ENCODE data around the gene PLEKHN1.

The PLEKHN1 gene

GRCh38 chr1:930633-931138 is 35.6 kb upstream of the PLEKHN1 start:
- DNase-seq = no peak

- no peak for DNase-seq
Measured at GRCh38 chr1:931380-932172, 34.7 kb upstream of the PLEKHN1 start.

GRCh38 chr1:932173-932510 is 34.1 kb upstream of the PLEKHN1 start:
- DNase-seq = no peak

GRCh38 chr1:932776-933602 is 33.3 kb upstream of the PLEKHN1 start:
- DNase-seq = no peak

- DNase-seq = no peak
Measured at GRCh38 chr1:933603-933940, 32.7 kb upstream of the PLEKHN1 start.

DNA sequence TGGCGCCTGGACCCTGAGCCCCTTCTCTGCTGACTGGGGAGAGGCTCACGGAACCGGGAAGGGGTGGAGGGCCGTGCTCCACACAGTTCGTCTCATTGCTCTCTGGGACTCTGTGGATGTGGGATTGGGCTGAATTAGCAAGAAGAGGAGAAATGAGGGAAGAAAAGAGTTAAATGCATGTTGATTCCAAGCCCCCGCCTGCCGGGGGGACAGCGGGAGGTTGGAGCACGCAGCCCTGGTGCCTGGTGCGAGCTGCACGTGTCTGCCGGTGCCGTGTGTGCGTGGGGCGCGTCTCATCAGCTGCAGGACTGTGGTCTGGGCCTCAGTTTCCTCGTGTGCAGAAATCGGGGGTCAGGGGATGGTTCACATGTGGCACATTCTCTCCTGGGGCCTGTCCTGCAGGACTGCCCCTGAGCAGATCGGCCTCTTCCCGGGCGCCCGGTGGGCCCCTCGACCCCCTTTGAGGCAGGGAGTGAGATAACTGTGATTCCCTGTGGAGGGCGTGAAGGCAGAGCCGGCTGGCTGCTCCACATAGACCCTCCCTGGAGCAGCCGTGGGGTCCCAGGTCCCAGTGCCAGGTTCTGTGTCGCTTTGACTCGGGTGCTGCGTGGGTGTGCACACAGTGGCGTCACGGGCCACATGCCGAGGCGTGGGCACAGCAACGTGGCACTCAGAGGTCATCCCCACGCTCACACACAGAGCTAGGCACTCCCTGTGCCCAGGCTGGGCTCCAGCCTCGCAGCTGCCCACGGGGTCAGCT is 31.1 kb upstream of the PLEKHN1 start:
- no peak for DNase-seq

DNA sequence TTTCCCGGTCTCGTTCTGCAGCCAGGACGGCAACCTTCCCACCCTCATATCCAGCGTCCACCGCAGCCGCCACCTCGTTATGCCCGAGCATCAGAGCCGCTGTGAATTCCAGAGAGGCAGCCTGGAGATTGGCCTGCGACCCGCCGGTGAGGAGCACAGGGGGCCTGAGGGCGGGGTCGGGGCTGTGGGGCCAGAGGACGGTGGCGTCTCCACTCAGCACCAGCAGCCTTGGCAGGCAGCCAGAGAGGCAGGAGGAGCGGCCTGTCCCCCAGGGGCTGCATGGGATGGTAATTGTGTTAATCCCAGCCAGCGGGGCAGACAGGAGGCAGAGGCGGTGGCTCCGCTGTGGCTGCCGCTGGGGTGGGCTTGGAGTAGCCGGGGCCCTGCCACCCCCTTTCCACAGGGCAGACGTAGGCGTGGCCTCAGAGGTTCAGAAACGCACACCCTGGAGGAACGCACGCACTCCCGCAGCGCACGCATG is 30.5 kb upstream of the PLEKHN1 start:
- DNase-seq = no peak

- DNase-seq = no peak
Measured at GRCh38 chr1:936348-937264, 29.7 kb upstream of the PLEKHN1 start.

DNA sequence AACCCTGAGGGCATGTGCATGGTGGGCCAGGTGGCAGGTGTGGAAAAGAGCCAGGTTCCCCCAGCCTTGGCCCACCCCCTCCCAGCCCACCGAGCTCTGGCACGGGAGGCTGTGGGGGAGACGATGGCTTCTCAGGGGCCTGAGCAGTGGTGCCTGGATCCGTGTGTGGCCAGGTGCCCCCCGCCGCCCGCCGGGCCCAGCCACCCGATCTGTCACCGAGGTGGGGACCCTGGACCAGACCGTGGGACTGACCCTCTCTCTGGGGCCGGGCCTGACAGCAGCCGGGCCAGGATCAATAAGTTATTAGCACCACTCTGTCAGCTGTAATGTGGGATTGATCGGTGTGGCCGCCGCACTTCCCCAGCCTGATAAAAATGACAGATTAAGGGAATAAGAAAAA is 28.8 kb upstream of the PLEKHN1 start:
- no peak for DNase-seq

- DNase-seq = no peak
Measured at GRCh38 chr1:938088-938683, 28.1 kb upstream of the PLEKHN1 start.

DNA sequence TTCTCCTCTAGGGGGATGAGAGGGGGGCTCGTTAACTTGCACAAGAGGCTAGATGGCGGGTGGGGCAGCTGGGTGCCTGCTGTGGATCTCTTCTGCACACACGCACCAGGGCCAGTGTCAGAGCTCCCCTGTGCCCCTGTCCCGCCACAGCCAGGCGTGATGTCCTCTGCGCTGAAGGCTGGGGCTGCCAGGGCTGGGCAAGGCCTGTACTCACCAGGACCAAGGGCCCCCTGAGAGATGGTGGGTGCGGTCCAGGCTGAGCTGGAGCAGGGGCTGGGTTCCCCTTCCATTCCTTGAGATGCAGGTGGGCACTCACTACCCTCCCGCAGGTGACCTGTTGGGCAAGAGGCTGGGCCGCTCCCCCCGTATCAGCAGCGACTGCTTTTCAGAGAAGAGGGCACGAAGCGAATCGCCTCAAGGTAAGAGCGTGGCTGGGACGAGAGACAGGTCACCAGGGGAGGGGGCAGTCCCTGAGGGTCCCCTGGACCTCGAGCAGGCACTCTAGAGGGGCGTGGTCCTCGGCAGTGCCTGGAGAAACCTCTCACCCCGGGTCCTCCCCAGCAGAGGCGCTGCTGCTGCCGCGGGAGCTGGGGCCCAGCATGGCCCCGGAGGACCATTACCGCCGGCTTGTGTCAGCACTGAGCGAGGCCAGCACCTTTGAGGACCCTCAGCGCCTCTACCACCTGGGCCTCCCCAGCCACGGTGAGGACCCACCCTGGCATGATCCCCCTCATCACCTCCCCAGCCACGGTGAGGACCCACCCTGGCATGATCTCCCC is 27.4 kb upstream of the PLEKHN1 start:
- DNase-seq = no peak

GRCh38 chr1:939511-940106 is 26.7 kb upstream of the PLEKHN1 start:
- no peak for DNase-seq

DNA sequence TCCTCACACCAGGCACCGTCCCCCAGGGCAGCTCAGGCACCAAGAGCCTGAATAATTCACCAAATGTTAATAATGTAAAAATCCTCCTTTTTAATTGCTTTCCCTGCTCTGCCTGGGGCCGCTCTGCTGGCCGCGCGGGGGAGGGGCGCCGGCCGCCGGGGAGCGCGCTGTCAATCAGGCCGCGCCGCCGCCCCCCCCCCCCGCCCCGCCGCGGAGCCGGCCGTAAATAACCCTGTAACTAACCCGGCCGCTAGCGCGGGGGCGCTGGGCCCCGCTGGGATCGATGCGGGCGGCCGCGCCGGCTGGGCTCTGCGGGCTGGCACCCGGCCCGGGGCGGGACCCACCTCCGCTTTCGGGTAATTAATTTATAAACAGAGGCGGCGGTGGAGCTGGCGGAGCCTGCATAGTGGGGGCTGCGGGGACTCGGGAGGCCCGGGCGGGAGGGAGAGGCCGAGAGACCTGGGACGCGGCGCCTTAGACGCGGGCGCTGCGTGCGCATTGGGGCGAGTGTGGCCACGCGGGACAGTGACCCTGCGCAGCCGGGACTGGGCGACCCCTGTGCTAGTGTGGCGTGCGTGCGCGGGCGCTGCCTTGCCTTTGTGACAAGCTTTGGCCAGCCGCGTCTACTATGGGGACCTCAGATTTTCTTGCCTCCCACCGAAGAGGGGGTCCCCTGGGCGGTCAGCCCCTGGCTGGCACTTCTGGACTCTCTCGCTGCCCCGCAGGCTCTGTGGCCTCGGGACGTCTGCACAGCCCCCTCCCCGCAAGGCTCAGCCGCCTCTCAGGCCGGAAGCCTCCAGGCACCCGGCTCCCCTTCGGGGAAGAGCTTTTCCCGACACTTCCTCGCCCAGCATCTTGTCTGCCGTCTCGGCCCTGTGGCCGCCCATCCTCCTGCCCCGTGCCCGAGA is 25.9 kb upstream of the PLEKHN1 start:
- DNase-seq = no peak

GRCh38 chr1:941015-941587 is 25.2 kb upstream of the PLEKHN1 start:
- DNase-seq = no peak

- DNase-seq = no peak
Measured at GRCh38 chr1:941588-942383, 24.5 kb upstream of the PLEKHN1 start.

DNA sequence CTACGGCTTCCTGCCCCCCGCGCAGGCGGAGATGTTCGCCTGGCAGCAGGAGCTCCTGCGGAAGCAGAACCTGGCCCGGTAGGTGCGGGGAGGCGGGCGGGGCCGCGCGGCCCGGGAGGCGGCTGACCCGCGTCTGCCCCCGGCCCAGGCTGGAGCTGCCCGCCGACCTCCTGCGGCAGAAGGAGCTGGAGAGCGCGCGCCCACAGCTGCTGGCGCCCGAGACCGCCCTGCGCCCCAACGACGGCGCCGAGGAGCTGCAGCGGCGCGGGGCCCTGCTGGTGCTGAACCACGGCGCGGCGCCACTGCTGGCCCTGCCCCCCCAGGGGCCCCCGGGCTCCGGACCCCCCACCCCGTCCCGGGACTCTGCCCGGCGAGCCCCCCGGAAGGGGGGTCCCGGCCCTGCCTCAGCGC is 23.9 kb upstream of the PLEKHN1 start:
- DNase-seq = no peak

- no peak for DNase-seq
Measured at GRCh38 chr1:942864-943533, 23.3 kb upstream of the PLEKHN1 start.
